TTC549 (cell line): ENCODE data around the gene YAF2.

ENCODE experiments used
- FAIRE-seq: peaks from 2 replicates; lab custom pipeline; 2012; peaks lifted over from hg19 to GRCh38; lab: Jason Lieb, UNC

YAF2 gene

GRCh38 chr12:42144408-42145196 lies 93.4 kb downstream of the YAF2 start, which contains the start of gene GXYLT1:
TSS of gene GXYLT1 (minus strand) at chr12:42144874. CDS start at chr12:42144646, 228 bp downstream.
- FAIRE-seq = no peak

DNA sequence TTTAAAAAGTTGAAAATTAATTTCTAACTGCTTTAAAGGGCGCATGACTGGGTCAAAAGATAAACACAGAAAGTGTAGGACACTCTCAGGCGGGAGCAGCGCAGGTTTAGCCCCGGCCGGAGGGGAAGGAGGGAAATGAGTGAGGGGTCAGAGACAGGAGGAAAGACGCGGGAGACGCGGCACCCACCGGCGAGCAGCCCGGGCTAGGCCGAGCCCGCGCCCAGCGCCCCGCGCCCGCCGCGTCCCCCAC lies 94.0 kb downstream of the YAF2 start:
- FAIRE-seq = no peak

GRCh38 chr12:42143452-42144157 lies 94.4 kb downstream of the YAF2 start:
- no peak for FAIRE-seq

DNA sequence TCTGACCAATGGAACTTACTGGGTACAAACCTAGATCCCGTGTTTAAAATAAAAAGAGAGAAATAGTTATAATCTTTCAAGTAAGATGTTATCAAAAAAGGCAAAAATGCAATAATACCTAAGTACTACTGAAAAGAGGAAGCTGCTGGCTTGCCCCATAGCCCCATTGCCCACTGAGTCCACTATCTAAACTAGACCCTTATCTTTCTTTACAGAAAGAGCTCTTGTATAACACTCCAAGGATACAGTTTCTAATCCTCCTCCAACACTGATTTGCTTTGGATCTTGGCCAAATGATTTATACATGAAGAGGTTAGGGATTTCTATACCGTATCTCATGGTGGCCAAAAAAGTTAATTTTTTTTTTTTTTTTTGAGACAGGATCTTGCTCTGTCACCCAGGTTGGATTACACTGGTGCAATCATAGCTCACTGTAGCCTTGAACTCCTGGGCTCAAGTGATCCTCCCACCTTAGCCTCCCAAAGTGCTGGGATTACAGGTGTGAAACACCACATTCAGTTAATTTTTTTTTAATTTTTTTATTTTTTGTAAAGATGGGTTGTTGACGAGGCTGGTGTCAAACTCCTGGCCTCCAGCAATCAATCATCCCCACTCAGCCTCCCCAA lies 96.0 kb downstream of the YAF2 start:
- no peak for FAIRE-seq

GRCh38 chr12:42140901-42141300 lies 97.1 kb downstream of the YAF2 start:
- FAIRE-seq = no peak

GRCh38 chr12:42135259-42135814 lies 102.7 kb downstream of the YAF2 start:
- FAIRE-seq = no peak

DNA sequence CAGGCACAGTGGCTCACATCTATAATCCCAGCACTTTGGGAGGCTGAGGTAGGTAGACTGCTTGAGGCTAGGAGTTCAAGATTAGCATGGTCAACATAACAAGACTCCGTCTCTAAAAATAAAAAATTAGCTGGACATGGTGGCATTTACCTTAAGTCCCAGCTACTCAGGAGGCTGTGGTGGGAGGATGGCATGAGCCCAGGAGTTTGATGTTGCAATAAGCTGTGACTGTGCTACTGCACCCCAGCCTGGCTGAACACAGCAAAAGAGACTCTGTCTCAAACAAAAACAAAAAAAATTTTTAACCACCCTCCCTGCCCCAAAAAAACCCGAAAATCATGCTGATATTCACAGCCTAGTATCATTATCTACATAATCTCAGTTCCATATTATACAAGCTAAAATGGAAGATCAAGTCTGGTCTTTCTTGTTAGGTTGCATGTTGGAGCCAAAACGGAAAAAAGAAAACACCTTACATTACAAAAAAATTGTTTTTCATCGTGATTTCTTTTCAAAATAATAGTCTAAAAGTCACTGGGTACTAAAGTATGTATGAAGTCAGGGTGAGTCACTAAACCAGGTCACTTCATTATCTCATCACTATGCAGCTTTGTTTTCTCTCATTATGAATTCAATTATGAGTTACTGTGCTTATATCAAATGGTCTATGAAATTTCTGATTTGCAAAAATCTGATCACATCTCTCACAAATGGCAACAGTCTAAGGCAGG lies 107.2 kb downstream of the YAF2 start:
- no peak for FAIRE-seq

DNA sequence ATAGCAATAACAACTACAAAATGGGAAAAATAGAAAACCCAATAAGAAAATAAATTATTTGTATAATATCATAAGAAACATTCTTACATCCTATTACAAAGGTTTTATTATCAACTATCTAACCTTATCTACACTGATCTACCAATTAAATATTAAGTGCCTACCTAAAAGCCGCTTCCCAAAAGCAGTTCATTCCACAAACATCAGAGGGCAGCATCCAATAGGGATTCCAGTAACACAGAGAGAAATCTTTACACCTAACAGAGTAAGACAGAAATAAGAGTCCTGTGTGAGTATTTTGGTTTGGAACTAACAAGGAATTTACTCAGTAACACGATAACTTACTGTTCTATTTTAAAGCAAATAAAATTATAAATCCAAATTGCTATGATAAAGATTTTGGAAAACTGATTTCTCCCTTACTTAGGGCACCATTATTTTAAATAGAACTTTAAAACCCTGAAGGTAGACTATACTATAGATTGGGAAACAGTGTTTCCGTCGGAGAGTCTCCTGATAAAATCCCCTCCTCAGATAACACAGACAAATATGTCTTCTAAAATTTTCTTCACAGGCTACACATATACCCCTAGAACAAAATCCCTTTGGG lies 108.3 kb downstream of the YAF2 start:
- FAIRE-seq = peak; percentile 88

DNA sequence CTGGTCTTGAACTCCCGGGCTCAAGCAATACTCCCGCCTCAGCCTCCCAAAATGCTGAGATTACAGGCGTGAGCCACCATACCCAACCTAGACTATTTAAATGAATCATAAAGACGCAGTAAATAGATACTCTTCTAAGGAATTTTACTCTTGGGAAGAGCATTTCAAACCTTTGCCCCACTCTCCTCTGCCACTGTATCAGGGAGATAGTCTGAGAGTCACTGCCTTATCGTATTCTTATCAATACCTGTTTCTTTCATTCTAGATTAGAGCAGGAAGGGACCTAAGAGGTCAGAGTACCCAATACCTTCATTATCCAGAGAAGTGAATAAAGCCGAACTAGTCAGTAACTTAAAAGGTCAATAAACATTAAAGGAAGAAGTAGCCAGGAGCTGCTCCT lies 109.2 kb downstream of the YAF2 start:
- FAIRE-seq = no peak

- no peak for FAIRE-seq
These were observed 109.7 kb downstream of the YAF2 start for GRCh38 chr12:42128327-42128726.

DNA sequence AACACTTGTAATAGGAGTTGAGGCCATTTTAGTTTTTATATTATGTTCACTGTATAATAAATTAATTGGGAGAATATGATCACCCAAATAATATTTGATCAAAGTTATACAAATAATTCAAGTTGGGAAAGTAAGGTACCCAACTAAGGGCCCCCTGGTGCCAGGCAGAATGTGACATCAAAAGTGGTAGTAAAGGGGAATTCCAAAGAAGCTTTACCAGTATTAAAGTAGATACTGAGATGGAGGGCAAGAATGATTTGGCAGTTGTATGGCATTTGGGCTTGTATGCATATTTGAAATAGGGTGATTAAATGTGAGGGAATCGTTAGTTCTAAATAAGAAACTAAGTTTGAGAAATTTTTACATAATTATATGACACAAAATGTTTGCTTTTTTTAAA lies 111.1 kb downstream of the YAF2 start:
- FAIRE-seq = no peak

DNA sequence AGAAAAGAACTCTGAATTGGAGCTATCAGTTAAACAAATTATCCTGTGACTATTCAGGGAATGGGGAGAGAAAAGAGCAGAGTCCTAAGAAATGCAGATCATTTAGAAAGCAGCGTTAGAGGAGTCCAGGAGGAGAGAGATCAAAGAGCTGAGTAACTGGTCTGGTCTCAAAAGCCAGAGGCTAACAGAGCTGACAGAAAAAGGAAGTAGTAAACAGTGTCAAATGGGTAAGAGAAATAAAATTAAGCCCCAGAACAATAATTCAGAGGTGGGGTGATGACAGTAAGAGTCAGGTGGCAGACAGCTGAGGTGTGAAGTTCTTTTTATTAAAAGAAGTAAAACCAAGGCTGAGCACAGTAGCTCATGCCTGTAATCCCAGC lies 112.7 kb downstream of the YAF2 start:
- FAIRE-seq = no peak

DNA sequence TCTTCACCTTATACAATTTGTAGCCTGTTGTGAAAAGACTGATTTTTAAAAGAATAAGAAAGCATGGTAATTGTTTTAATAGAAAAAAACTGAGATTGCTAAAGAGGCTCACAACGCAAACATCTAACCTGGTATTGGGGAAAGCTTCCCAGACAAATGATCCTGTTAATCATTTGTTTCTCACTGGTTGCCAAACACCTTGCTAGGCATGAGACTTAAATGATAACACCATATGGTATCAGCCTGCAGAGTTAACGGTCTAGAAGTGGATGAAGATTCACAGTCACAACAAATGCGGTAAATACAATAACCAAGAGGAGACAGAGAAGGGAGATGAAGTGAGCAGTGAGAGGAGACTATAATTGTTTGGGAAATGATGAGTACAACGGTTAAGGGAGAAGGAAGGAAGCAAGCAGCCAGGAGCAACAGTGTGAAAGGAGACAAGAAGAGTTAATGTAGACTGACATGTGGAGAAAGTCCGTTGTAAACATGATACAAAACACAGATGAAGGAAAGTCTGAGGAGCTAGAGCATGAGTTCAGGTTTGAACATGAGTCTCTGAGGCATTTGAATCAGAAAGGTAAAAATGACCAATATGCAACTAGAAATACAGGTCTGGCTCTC lies 113.2 kb downstream of the YAF2 start:
- no peak for FAIRE-seq

- no peak for FAIRE-seq
These were observed 118.9 kb downstream of the YAF2 start for GRCh38 chr12:42119085-42119633.

DNA sequence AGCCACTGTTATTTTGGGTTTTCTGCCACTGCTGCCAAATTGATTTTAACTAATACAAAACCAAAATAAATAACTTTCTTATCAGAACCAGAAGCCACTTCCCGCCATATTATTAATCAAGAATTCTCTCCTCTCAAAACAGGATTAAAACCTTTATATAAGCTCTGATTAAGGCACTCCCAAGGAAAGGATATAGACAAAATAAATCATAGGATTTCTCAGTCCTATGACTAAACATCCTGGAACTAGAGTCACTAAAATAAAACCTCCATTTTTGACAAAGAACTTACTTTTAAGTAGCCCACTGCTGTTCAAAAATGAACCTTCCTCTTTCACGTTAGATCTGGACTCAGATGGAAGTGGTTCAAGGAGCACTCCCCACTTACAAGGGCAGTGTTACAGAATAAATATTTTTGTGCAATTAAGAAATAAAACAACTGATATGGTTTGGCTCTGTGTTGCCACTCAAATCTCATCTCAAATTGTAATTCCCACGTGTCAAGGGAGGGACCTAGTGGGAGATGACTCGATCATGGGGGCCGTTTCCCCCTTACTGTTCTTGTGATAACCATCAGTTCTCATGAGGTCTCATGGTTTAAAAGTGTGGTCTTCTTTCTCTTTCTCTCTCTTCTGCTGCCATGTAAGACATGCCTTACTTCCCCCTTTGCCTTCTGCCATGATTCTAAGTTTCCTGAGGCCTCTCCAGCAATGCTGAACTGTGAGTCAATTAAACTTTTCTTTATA lies 119.7 kb downstream of the YAF2 start:
- FAIRE-seq = no peak

DNA sequence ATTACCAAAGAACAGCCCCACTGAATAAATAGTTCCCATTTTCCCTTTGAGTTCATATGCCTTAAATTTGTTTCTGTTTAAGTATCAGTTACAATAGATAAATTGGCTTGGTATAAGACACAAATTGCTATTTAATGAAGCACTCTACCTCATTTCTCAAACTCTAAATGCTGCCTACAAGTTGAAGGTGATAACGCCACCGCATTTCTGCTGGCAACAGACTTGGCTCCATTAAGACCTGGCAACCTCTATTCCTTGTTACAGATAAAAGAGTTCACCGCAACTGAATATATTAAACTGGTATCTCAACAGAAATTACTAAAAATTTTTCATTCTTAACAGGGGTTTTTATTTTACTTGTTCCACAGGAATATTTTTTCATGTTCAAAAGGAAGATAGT lies 129.0 kb downstream of the YAF2 start:
- FAIRE-seq = no peak
